Sigmoid colon (tissue), 4 donors: ENCODE data around the gene RAPSN.

Experiments used
- EP300 ChIP-seq, 4 donors: sonication (generic); formaldehyde crosslinking; IDR thresholded peaks; one replicate each; pipeline ENCODE4 v1.6.1; 2017; ENCODE audit warnings: antibody characterized with exemption in 4 of 4
- POLR2A ChIP-seq, 2 donors: fragments of 450-650 bp; IDR thresholded peaks; one replicate each; pipeline ENCODE4 v1.6.1; 2016; ENCODE audit warnings: antibody characterized with exemption in 2 of 2, mild to moderate bottlenecking in 2 of 2, moderate library complexity in 2 of 2
- POLR2AphosphoS5 ChIP-seq, 4 donors: sonication (generic); formaldehyde crosslinking; IDR thresholded peaks; one replicate each; pipeline ENCODE4 v1.6.1; 2017; ENCODE audit warnings: antibody characterized with exemption in 4 of 4
- TF ChIP-seq, protein P1 (sequence below), 4 experiments: fragments of 450-650 bp in 3 of 4; fragments of 200-600 bp in 1 of 4; IDR thresholded peaks; one replicate each; pipeline ENCODE4 v1.5.1; 2016 to 2019; ENCODE audit warnings: antibody characterized with exemption in 4 of 4, mild to moderate bottlenecking in 3 of 4, moderate library complexity in 2 of 4

DNA sequence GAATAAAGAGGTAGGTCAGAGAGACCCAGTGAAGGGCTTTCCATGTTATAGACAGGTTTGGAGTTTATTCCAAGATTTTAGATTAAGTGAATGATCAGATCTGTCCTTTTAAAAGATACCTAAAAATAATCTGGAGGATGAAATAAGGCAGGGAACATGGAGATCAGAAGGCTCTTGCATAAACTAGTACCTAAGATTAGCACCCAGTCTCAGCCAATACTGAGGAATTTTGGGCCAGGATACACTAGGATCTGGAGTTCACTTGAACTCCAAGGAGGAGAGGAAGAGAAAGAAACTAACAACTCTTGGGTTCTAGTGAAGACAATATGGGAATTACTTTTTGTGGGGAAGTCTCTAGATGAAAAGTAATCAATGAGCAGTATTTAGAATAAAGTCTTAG lies 47.9 kb upstream of the RAPSN start:
- TF ChIP-seq, protein P1, sequence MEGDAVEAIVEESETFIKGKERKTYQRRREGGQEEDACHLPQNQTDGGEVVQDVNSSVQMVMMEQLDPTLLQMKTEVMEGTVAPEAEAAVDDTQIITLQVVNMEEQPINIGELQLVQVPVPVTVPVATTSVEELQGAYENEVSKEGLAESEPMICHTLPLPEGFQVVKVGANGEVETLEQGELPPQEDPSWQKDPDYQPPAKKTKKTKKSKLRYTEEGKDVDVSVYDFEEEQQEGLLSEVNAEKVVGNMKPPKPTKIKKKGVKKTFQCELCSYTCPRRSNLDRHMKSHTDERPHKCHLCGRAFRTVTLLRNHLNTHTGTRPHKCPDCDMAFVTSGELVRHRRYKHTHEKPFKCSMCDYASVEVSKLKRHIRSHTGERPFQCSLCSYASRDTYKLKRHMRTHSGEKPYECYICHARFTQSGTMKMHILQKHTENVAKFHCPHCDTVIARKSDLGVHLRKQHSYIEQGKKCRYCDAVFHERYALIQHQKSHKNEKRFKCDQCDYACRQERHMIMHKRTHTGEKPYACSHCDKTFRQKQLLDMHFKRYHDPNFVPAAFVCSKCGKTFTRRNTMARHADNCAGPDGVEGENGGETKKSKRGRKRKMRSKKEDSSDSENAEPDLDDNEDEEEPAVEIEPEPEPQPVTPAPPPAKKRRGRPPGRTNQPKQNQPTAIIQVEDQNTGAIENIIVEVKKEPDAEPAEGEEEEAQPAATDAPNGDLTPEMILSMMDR (IDR thresholded peaks at IDR 0.05): no peak
- TF ChIP-seq EP300 (IDR thresholded peaks at IDR 0.05) (no peak), POLR2A (IDR thresholded peaks at IDR 0.05) (no peak), POLR2AphosphoS5 (IDR thresholded peaks at IDR 0.05) (no peak)
